OCI-LY7 (cell line): Measurements from ENCODE around the gene SMCP. TPM values are rescaled to one million over a fixed set of nuclear protein-coding genes. Genes with fewer than 3 reads are reported as not detected.

Experiments used
- BruUV-seq: library from RNA; stranded (reverse); fragments of 400-500 nt; replicated peaks from 2 replicates; lab custom pipeline; 2021; lab: Mats Ljungman, UMichigan
- CTCF ChIA-PET: fragments of 300-600 bp; sonication (Branson Sonifier 250); formaldehyde crosslinking; loops from one replicate; lab custom pipeline; 2022; ENCODE audit warnings: antibody characterized with exemption; ENCODE audit not compliant: unreplicated experiment; lab: Charles Lee
- POLR2A ChIA-PET: fragments of 300-600 bp; sonication (Branson Sonifier 250); formaldehyde crosslinking; loops from one replicate; lab custom pipeline; 2022; ENCODE audit warnings: antibody characterized with exemption; lab: Charles Lee
- DNase-seq: peaks from one replicate; pipeline ENCODE4 v3.0.0-alpha.2; 2015; ENCODE audit warnings: low spot score
- H2AFZ ChIP-seq: fragments of 200-600 bp; sonication (generic), shearing (Covaris generic); 2 replicates; pipeline ENCODE4 v1.6.1; 2014; ENCODE audit warnings: mild to moderate bottlenecking, antibody characterized with exemption, low read length, moderate library complexity
- H3K27ac ChIP-seq: fragments of 200-600 bp; sonication (generic); 2 replicates; pipeline ENCODE4 v1.5.1; 2014; ENCODE audit warnings: mixed run types, low read depth, mild to moderate bottlenecking, moderate library complexity, low read length, inconsistent platforms; ENCODE audit not compliant: poor library complexity, severe bottlenecking
- H3K36me3 ChIP-seq: fragments of 200-600 bp; sonication (generic); 2 replicates; pipeline ENCODE4 v1.6.1; 2014; ENCODE audit warnings: mild to moderate bottlenecking, antibody characterized with exemption, low read length, moderate library complexity, mixed read lengths; ENCODE audit not compliant: insufficient read depth
- H3K4me1 ChIP-seq: fragments of 200-600 bp; sonication (generic); 2 replicates; pipeline ENCODE4 v1.5.1; 2014; ENCODE audit warnings: mild to moderate bottlenecking, low read length; ENCODE audit not compliant: insufficient read depth, poor library complexity, severe bottlenecking
- H3K4me2 ChIP-seq: fragments of 200-600 bp; sonication (generic); 2 replicates; pipeline ENCODE4 v1.6.1; 2014; ENCODE audit warnings: mild to moderate bottlenecking, low read length
- H3K4me3 ChIP-seq: fragments of 200-600 bp; sonication (generic); 2 replicates; pipeline ENCODE4 v1.5.1; 2014; ENCODE audit warnings: mild to moderate bottlenecking, low read depth, low read length; ENCODE audit not compliant: poor library complexity, severe bottlenecking
- H3K79me2 ChIP-seq: fragments of 200-600 bp; sonication (generic); 2 replicates; pipeline ENCODE4 v1.6.1; 2016; ENCODE audit warnings: low read depth, mild to moderate bottlenecking, low read length, moderate library complexity, mixed read lengths; ENCODE audit not compliant: insufficient read depth
- H3K9me2 ChIP-seq: fragments of 200-600 bp; sonication (generic); 2 replicates; pipeline ENCODE4 v1.6.1; 2016; ENCODE audit warnings: mild to moderate bottlenecking, low read length, mixed read lengths; ENCODE audit not compliant: insufficient read depth
- H3K9me3 ChIP-seq: fragments of 200-600 bp; sonication (generic); 2 replicates; pipeline ENCODE4 v1.6.1; 2014; ENCODE audit warnings: mild to moderate bottlenecking, mixed run types, low read length, mixed read lengths
- H4K20me1 ChIP-seq: fragments of 200-600 bp; sonication (generic); 2 replicates; pipeline ENCODE4 v1.6.1; 2014; ENCODE audit warnings: mild to moderate bottlenecking, antibody characterized with exemption, low read length, moderate library complexity, mixed read lengths; ENCODE audit not compliant: insufficient read depth
- EZH2phosphoT487 ChIP-seq: fragments of 200-600 bp; sonication (generic); IDR thresholded peaks from 2 replicates; pipeline ENCODE4 v1.6.1; 2018; ENCODE audit warnings: low read depth, borderline replicate concordance, mild to moderate bottlenecking, mixed run types, antibody characterized with exemption, low read length, moderate library complexity, mixed read lengths
- intact Hi-C: fragments of 100-400 bp; cut with micrococcal nuclease; formaldehyde crosslinking; loops from one replicate; pipeline ENCODE4 v1.10.0; 2022; ENCODE audit not compliant: unreplicated experiment
- total RNA-seq, 2 experiments: library from RNA; depleted of rRNA in 1 of 2; stranded (reverse); fragments of >200 nt in 1 of 2; shearing (Covaris generic) in 1 of 2; gene quantifications; 2 replicates each; pipeline ENCODE4 v1.2.3, GENCODE V29; 2014 to 2022
- TF ChIP-seq, protein P1 (sequence below): fragments of 200-600 bp; sonication (generic); conservative IDR thresholded peaks from 2 replicates; pipeline ENCODE4 v1.5.1; 2014; ENCODE audit warnings: mild to moderate bottlenecking, antibody characterized with exemption, low read length, moderate library complexity, mixed read lengths

SMCP gene
- total RNA-seq, 2 experiments from 2014 or later = not detected

GRCh38 chr1:152907686-152908601 is 29.8 kb downstream of the SMCP start, which contains the start of gene IVL:
IVL (plus strand) TSS chr1:152908546; CDS start chr1:152909798, 1,252 bp downstream.
- intact Hi-C loops = no loop called here
- BruUV-seq = no TSS peak
- Histone ChIP-seq H4K20me1 (no peaks in the 10 kb centered on the region), H3K4me3 (no peak within 1 kb of the TSS), H3K79me2 (no peaks in the 10 kb centered on the region), H3K4me2 (no peak within 1 kb of the TSS), H3K27ac (no peak within 1 kb of the TSS), H3K9me2 (no peaks in the 10 kb centered on the region), H3K9me3 (no peaks in the 10 kb centered on the region), H3K4me1 (no peaks in the 10 kb centered on the region), H3K36me3 (no peaks in the 10 kb centered on the region), H2AFZ (no peak within 1 kb of the TSS)
- TF ChIP-seq, protein P1, sequence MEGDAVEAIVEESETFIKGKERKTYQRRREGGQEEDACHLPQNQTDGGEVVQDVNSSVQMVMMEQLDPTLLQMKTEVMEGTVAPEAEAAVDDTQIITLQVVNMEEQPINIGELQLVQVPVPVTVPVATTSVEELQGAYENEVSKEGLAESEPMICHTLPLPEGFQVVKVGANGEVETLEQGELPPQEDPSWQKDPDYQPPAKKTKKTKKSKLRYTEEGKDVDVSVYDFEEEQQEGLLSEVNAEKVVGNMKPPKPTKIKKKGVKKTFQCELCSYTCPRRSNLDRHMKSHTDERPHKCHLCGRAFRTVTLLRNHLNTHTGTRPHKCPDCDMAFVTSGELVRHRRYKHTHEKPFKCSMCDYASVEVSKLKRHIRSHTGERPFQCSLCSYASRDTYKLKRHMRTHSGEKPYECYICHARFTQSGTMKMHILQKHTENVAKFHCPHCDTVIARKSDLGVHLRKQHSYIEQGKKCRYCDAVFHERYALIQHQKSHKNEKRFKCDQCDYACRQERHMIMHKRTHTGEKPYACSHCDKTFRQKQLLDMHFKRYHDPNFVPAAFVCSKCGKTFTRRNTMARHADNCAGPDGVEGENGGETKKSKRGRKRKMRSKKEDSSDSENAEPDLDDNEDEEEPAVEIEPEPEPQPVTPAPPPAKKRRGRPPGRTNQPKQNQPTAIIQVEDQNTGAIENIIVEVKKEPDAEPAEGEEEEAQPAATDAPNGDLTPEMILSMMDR = no peak
- no peak for TF ChIP-seq EZH2phosphoT487
- ChIA-PET CTCF (no interaction called here), POLR2A (no interaction called here)
- DNase-seq = no peak

GRCh38 chr1:152909206-152909605 is 31.1 kb downstream of the SMCP start:
- Histone ChIP-seq H4K20me1 (no peaks in the 10 kb centered on the region), H2AFZ (no peak overlapping the region), H3K79me2 (no peaks in the 10 kb centered on the region), H3K36me3 (no peaks in the 10 kb centered on the region), H3K4me3 (no peak overlapping the region), H3K9me3 (no peaks in the 10 kb centered on the region), H3K4me2 (no peak overlapping the region), H3K9me2 (no peaks in the 10 kb centered on the region), H3K27ac (no peak overlapping the region), H3K4me1 (no peaks in the 10 kb centered on the region)
- no peak for DNase-seq
- ChIA-PET POLR2A (no interaction called here), CTCF (no interaction called here)
- intact Hi-C loops = no loop called here
- BruUV-seq = no TSS peak
- TF ChIP-seq, protein P1 = no peak
- TF ChIP-seq EZH2phosphoT487 = no peak

- CTCF ChIA-PET = no interaction called here
These were observed 34.3 kb downstream of the SMCP start for GRCh38 chr1:152912471-152912870.

More at GRCh38 chr1:152912471-152912870, 34.3 kb downstream of the SMCP start:
- no peak overlapping the region for H2AFZ ChIP-seq
- H3K4me1 ChIP-seq = no peaks in the 10 kb centered on the region
- H4K20me1 ChIP-seq = no peaks in the 10 kb centered on the region
- TF ChIP-seq, protein P1 = no peak
- no peak for TF ChIP-seq EZH2phosphoT487
- intact Hi-C loops = no loop called here
- H3K9me3 ChIP-seq = no peaks in the 10 kb centered on the region
- BruUV-seq = no TSS peak
- POLR2A ChIA-PET = no interaction called here
- H3K4me3 ChIP-seq = no peak overlapping the region
- H3K4me2 ChIP-seq = no peak overlapping the region
- H3K9me2 ChIP-seq = no peaks in the 10 kb centered on the region
- no peaks in the 10 kb centered on the region for H3K36me3 ChIP-seq
- no peak for DNase-seq
- no peaks in the 10 kb centered on the region for H3K79me2 ChIP-seq
- H3K27ac ChIP-seq = no peak overlapping the region
